ENCODE measurements around the gene ACAA1.
A peak's percentile ranks its signal among the peaks of the same experiment; 100 is the strongest.
"Not testable (repeated sequence)": the region's sequence is repeated elsewhere in the genome, so short reads cannot be mapped to it uniquely, and the experiment has no call there.

Gene ACAA1

GRCh38 chr3:38136777-38137614 is at the start of gene ACAA1:
Gene ACAA1, minus strand, starts transcription at chr3:38137127. Its CDS starts 92 bp downstream, at chr3:38137035.
- DNase-seq = peak; percentile 94

- DNase-seq = no peak
Measured at GRCh38 chr3:38177181-38177580, 40.3 kb upstream of the ACAA1 start.

GRCh38 chr3:38173834-38174418 is 37.0 kb upstream of the ACAA1 start:
- DNase-seq = no peak

GRCh38 chr3:38171622-38172021 is 34.7 kb upstream of the ACAA1 start:
- DNase-seq = no peak

GRCh38 chr3:38170722-38171121 is 33.8 kb upstream of the ACAA1 start:
- no peak for DNase-seq

- no peak for DNase-seq
Measured at GRCh38 chr3:38169027-38169317, 32.0 kb upstream of the ACAA1 start.

- DNase-seq = no peak
Measured at GRCh38 chr3:38168151-38169026, 31.5 kb upstream of the ACAA1 start.

GRCh38 chr3:38167591-38167990 is 30.7 kb upstream of the ACAA1 start:
- no peak for DNase-seq

- no peak for DNase-seq
Measured at GRCh38 chr3:38165722-38166387, 28.9 kb upstream of the ACAA1 start.

- peak; percentile 96 for DNase-seq
Measured at GRCh38 chr3:38164952-38165721, 28.2 kb upstream of the ACAA1 start, which contains the start of gene OXSR1. Gene OXSR1, plus strand, starts transcription at chr3:38165537. Its CDS starts 340 bp downstream, at chr3:38165877.

- no peak for DNase-seq
Measured at GRCh38 chr3:38164643-38164951, 27.7 kb upstream of the ACAA1 start.

GRCh38 chr3:38163841-38164642 is 27.1 kb upstream of the ACAA1 start:
- no peak for DNase-seq

GRCh38 chr3:38163117-38163840 is 26.4 kb upstream of the ACAA1 start:
- DNase-seq = no peak

GRCh38 chr3:38160704-38161103 is 23.8 kb upstream of the ACAA1 start:
- DNase-seq = not testable (repeated sequence)

- no peak for DNase-seq
Measured at GRCh38 chr3:38158472-38158871, 21.5 kb upstream of the ACAA1 start.

GRCh38 chr3:38157595-38157994 is 20.7 kb upstream of the ACAA1 start:
- DNase-seq = no peak

GRCh38 chr3:38157117-38157516 is 20.2 kb upstream of the ACAA1 start:
- no peak for DNase-seq

GRCh38 chr3:38155825-38156224 is 18.9 kb upstream of the ACAA1 start:
- DNase-seq = no peak

- no peak for DNase-seq
Measured at GRCh38 chr3:38154625-38155255, 17.8 kb upstream of the ACAA1 start.

GRCh38 chr3:38154033-38154494 is 17.1 kb upstream of the ACAA1 start:
- no peak for DNase-seq
